IPS-15b (cell line): Measurements from ENCODE around the gene NELFB.

Source experiments
- H3K27me3 ChIP-seq: one replicate; pipeline ENCODE4 v1.6.1; 2013; ENCODE audit warnings: low read length; ENCODE audit not compliant: control insufficient read depth, insufficient read depth
- H3K36me3 ChIP-seq: one replicate; pipeline ENCODE4 v1.6.1; 2013; ENCODE audit warnings: low read length; ENCODE audit not compliant: control insufficient read depth, insufficient read depth
- H3K4me1 ChIP-seq: one replicate; pipeline ENCODE4 v1.6.1; 2013; ENCODE audit warnings: mild to moderate bottlenecking, low read length; ENCODE audit not compliant: control insufficient read depth, insufficient read depth
- H3K4me3 ChIP-seq: one replicate; pipeline ENCODE4 v1.5.1; 2013; ENCODE audit warnings: low read depth, low read length
- H3K9ac ChIP-seq: one replicate; pipeline ENCODE4 v1.6.1; 2013; ENCODE audit warnings: low read depth, mild to moderate bottlenecking, low read length
- H3K9me3 ChIP-seq: one replicate; pipeline ENCODE4 v1.6.1; 2013; ENCODE audit warnings: mild to moderate bottlenecking, low read length; ENCODE audit not compliant: control insufficient read depth, insufficient read depth

NELFB gene

GRCh38 chr9:137303893-137304382 lies 48.8 kb downstream of the NELFB start:
- peaks cover 5% of the 10 kb centered on the region for H3K27me3 ChIP-seq
- peaks cover 3% of the 10 kb centered on the region for H3K4me1 ChIP-seq

GRCh38 chr9:137304383-137305059 lies 49.4 kb downstream of the NELFB start:
- Histone ChIP-seq H3K4me1 (peaks cover 3% of the 10 kb centered on the region), H3K36me3 (no peaks in the 10 kb centered on the region), H3K27me3 (peaks cover 5% of the 10 kb centered on the region), H3K9me3 (no peaks in the 10 kb centered on the region), H3K4me3 (no peak overlapping the region), H3K9ac (no peak overlapping the region)

More at GRCh38 chr9:137303893-137304382, 48.8 kb downstream of the NELFB start:
- Histone ChIP-seq H3K9ac (no peak overlapping the region), H3K4me3 (no peak overlapping the region), H3K9me3 (no peaks in the 10 kb centered on the region), H3K36me3 (no peaks in the 10 kb centered on the region)

- H3K36me3 ChIP-seq = no peaks in the 10 kb centered on the region
- peaks cover 3% of the 10 kb centered on the region for H3K4me1 ChIP-seq
- H3K9ac ChIP-seq = no peak overlapping the region
- peaks cover 5% of the 10 kb centered on the region for H3K27me3 ChIP-seq
- no peak overlapping the region for H3K4me3 ChIP-seq
- no peaks in the 10 kb centered on the region for H3K9me3 ChIP-seq
Measured at GRCh38 chr9:137305060-137305797, 50.1 kb downstream of the NELFB start.

GRCh38 chr9:137305798-137306065 lies 50.6 kb downstream of the NELFB start:
- no peaks in the 10 kb centered on the region for H3K9me3 ChIP-seq
- H3K36me3 ChIP-seq = no peaks in the 10 kb centered on the region
- peaks cover 5% of the 10 kb centered on the region for H3K27me3 ChIP-seq
- no peak overlapping the region for H3K4me3 ChIP-seq
- peaks cover 3% of the 10 kb centered on the region for H3K4me1 ChIP-seq
- no peak overlapping the region for H3K9ac ChIP-seq

GRCh38 chr9:137306066-137306849 lies 51.1 kb downstream of the NELFB start:
- Histone ChIP-seq H3K9ac (no peak overlapping the region), H3K36me3 (no peaks in the 10 kb centered on the region), H3K4me3 (no peak overlapping the region), H3K4me1 (peaks cover 3% of the 10 kb centered on the region), H3K9me3 (no peaks in the 10 kb centered on the region), H3K27me3 (peaks cover 5% of the 10 kb centered on the region)

- peaks cover 3% of the 10 kb centered on the region for H3K4me1 ChIP-seq
- H3K9ac ChIP-seq = no peak overlapping the region
- H3K9me3 ChIP-seq = no peaks in the 10 kb centered on the region
- no peaks in the 10 kb centered on the region for H3K36me3 ChIP-seq
- H3K4me3 ChIP-seq = no peak overlapping the region
- H3K27me3 ChIP-seq = peaks cover 5% of the 10 kb centered on the region
Measured at GRCh38 chr9:137306850-137307254, 51.7 kb downstream of the NELFB start.

- Histone ChIP-seq H3K4me3 (no peak overlapping the region), H3K9me3 (no peaks in the 10 kb centered on the region), H3K36me3 (no peaks in the 10 kb centered on the region), H3K9ac (no peak overlapping the region), H3K27me3 (peaks cover 5% of the 10 kb centered on the region), H3K4me1 (peaks cover 3% of the 10 kb centered on the region)
Measured at GRCh38 chr9:137307255-137308056, 52.3 kb downstream of the NELFB start.

- Histone ChIP-seq H3K36me3 (no peaks in the 10 kb centered on the region), H3K4me3 (no peak overlapping the region), H3K27me3 (peaks cover 3% of the 10 kb centered on the region), H3K4me1 (peaks cover under 1% of the 10 kb centered on the region), H3K9ac (no peak overlapping the region), H3K9me3 (no peaks in the 10 kb centered on the region)
Measured at GRCh38 chr9:137308057-137308619, 53.0 kb downstream of the NELFB start.

GRCh38 chr9:137309368-137310188 lies 54.5 kb downstream of the NELFB start:
- no peaks in the 10 kb centered on the region for H3K27me3 ChIP-seq
- no peak overlapping the region for H3K9ac ChIP-seq
- no peaks in the 10 kb centered on the region for H3K36me3 ChIP-seq
- no peaks in the 10 kb centered on the region for H3K9me3 ChIP-seq
- no peak overlapping the region for H3K4me3 ChIP-seq
- H3K4me1 ChIP-seq = no peaks in the 10 kb centered on the region

- Histone ChIP-seq H3K9ac (no peak overlapping the region), H3K4me3 (no peak overlapping the region), H3K9me3 (no peaks in the 10 kb centered on the region), H3K27me3 (no peaks in the 10 kb centered on the region), H3K4me1 (no peaks in the 10 kb centered on the region), H3K36me3 (no peaks in the 10 kb centered on the region)
Measured at GRCh38 chr9:137310189-137311052, 55.3 kb downstream of the NELFB start.
